ENCODE results near the gene ZNF497.
A peak's percentile ranks its signal among the peaks of the same experiment; 100 is the strongest.

The ZNF497 gene

DNA sequence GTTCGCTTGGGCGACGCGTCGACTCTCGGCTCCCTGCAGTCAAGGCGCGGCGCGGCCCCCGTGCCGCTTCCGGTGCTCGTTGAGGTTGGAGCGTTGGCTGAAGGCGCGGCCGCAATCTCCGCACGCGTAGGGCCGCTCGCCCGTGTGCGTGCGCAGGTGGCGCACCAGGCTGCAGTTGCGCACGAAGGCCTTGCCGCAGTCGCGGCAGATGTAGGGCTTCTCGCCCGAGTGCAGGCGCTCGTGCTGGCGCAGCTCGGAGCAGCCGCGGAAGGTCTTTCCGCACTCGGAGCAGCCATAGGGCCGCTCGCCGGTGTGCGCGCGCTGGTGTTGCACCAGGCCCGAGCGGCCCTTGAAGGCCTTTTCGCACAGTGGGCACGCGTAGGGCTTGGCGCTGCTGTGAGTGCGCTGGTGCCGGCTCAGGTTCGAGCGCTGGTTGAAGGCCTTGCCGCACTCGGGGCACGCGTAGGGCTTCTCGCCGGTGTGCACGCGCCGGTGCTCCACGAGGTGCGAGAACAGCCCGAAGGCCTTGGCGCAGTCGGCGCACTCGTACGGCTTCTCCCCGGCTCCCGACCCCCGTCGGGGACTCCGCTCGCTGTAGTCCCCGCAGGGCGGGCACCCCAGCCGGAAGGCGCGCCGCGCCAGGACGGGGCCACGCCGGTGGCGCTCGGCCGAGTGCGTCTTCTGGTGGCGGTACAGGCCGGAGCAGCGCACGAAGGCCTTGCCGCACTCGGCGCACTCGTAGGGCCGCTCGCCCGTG, 5.3 kb upstream of the ZNF497 start:
- no peak for DNase-seq (ENCODE audit: low read depth)

DNA sequence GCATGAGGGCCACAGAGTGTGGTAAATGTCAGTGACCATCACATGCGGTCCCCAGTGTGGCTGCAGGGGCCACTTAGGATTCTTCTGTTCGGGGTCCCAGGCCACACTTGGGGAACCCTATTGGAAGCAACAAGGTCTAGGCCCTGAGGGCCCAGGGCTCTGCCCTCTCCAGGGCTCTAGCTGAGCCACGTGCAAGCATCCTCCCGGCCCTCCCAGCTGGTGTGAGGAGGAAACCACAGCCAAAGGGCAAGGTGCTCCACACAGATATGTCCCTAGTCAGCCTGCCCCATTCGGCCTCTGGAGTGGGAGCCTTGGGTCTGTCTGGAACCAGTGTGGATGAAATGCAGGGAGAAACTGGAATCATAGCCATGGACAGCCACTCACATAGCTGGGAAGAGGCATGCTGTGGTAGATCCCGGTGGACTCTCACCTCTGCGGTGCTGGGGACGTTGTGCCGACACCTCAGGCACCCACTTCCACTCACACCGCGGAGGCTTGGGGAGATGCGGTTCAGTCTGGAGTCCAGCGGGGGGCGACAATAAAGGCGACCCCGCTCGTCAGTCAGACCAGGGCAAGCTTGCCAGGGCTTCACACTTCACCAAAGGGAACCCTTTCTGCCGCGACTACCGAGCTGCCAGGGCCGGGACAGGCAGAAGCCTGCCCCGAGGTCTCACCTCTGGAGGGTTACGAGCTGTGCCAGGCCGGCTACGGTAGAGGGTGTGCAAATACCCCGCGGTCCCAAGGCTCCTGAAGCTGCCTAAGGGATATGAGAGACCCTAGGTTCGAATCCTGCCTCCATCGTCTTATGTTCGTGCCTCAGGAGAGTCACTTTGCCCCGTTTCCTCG, 4.3 kb upstream of the ZNF497 start:
- no peak for DNase-seq (ENCODE audit: low read depth)

DNA sequence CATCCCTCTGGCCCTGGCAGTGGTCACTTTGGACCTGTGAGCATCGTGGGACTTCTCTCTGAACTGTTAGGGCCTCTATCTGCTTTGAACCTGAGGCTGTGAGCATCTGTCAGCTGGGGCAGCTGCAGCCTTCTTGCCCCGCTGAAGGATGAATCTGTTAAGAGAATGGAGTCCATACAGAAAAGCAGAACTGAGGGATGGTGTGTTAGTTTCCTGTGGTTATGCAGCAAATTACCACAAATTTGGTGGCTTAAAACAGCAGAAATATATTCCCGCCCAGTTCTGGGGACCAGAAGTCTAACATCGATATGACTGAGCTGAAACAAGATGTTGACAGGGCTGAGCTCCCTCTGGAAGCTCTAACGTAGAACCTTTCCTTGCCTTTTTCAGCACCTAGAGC, 1.6 kb upstream of the ZNF497 start:
- DNase-seq (ENCODE audit: low read depth): no peak

DNA sequence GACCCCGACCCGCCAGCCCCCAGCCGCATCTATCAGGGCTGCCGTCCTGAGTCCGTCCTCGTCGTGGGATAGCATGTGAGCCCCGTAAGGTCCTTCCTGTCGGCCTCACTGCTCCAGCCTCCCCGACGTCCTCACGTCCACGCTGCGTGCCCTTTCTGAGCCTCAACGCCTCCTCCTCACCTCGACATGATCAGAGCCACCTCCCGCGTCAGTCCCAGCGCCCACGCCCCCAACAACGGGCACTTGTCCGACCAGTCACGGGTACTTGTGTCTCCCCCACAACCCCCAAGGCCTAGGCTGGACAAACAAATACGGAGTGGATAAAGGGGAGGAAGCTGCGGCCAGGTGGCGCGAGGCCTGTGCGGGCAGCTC, 665 bp downstream of the ZNF497 start:
- peak; percentile 32 for DNase-seq (ENCODE audit: low read depth)

DNA sequence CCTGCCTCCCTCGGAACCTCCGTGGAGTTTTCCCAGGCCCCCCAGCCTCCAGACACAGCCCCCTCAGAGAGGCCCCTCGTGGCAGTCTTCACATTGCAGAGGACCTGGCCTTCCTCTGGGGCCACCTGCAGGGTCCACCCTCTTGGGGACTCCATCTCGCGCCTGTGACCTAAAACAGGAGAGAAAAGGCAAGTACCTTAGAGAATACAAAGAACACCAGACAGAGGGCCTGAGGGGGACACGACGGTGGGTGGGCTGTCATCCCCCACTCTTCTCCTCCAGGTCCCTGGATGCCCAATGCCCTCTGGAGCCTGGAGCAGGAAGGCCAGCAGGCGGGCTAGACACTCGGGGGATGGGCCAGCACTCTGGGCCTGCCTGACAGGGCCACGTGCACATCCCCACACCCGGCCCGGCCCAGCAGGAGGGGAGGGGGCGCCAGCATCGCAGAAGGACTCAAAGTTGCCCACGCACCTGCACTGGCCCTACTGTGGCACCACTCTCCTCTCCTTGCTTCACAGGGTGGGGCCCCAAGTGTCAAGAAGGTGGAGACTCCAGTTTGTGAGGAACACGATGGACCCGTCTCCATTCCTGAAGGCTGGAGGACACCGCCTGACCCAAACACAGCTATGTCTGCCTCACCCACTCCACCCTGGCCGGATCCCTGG, 4.9 kb downstream of the ZNF497 start:
- no peak for DNase-seq (ENCODE audit: low read depth)

DNA sequence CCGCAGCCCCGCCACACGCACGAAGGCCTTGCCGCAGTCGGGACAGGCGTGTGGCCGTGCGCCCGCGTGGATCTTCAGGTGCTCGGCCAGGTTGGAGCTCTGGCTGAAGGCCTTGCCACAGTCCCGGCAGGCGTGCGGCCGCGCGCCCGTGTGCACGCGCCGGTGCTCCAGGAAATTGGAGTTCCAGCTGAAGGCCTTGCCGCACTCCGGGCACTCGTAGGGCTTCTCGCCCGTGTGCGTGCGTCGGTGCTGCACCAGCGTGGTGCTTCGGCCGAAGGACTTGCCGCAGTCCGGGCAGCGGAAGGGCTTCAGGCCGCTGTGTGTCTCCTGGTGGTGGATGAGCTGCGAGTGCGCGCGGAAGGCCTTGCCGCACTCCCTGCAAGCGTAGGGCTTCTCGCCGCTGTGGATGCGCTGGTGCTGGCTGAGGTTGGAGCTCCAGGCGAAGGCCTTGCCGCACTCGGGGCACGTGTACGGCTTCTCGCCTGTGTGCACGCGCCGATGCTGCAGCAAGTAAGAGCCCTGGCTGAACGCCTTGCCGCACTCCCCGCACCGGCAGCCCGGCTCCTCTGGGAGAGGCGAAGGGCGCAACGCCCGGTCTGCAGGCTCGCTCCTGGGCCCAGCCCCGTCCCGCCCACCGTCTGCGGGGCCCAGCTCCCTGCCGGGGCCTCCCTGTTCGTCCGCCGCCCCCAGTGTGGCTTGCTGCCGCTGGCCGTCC, 5.6 kb downstream of the ZNF497 start:
- DNase-seq (ENCODE audit: low read depth): no peak

DNA sequence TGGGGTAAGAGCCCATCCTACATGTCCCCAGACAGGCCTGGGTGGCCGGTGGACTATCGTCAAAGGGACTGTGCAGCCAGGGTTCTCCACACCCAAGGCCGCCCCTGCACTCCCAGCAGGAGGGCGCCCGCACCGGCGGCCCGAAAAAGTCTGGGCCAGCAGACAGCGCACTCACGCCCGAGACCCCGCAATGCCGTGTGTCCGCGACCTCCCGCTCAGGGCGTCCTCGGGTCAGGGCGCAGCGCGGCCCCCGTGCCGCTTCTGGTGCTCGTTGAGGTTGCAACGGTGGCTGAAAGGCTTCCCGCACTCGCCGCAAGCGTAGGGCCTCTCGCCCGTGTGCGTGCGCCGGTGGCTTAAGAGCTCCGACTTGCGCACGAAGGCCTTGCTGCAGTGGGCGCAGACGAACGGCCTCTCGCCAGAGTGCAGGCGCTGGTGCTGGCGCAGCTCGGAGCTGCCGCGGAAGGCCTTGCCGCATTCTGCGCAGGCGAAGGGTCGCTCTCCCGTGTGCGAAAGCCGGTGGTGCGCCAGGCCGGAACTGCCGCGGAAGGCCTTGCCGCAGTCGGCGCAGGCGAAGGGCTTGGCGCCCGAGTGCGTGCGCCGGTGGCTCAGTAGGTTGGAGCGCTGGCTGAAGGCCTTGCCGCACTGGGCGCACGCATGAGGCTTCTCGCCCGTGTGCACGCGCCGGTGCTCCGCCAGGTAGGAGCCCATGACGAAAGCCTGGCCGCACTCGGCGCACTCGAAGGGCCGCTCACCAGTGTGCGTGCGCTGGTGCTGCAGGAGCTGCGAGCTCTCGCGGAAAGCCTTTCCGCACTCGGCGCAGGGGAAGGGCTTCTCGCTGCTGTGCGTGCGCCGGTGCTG, 6.4 kb downstream of the ZNF497 start:
- DNase-seq (ENCODE audit: low read depth): no peak

DNA sequence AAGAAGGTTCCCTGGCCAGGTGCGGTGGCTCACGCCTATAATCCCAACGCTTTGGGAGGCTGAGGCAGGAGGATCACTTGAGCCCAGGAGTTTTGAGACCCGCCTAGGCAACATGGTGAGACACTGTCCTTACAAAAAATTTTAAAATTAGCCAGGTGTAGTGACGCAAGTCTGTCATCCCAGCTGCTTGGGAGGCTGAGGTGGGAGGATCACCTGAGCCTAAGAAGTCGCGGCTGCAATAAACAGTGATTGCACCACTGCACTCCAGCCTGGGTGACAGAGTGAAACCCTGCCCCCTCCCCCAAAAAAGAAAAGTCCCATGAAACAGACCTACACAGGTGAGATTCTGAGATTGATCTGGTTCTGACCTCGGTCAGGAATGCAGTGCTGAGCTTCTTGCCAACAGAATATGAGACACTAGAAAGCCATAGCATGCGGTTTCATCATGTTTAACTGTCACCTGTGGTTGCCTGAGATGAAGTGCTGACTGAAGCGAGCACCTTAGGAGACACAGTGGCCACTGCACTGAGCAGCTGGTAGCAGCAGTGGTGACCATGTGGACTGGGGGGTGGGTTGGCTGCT, 7.2 kb downstream of the ZNF497 start:
- DNase-seq (ENCODE audit: low read depth): no peak

DNA sequence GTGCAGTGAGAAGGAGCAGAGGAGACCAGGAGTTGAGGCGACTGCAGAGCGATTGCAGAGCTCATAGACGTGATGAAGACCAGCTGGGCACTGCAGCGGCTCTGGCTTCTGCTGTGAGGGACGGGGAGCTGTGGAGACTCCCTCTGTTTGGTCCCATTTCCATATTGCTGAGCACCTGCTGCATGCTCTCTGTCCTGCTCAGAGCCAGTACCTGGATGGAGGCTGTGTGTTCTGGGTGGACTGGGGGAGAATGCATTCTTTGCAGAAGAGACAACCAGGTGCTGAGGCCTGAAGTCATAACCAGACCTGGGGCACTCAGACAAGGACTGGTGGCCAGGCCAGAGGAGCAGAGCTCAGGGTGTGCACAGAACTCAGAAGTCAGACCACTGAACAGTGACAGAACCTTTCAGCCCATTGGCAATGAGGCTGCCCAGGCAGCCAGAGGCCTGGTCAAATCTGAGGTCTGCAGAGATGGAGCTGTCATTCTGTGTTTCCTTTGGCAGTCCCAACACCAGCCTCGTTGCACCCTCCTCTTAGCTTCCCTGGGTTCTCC, 8.0 kb downstream of the ZNF497 start:
- DNase-seq (ENCODE audit: low read depth): no peak

DNA sequence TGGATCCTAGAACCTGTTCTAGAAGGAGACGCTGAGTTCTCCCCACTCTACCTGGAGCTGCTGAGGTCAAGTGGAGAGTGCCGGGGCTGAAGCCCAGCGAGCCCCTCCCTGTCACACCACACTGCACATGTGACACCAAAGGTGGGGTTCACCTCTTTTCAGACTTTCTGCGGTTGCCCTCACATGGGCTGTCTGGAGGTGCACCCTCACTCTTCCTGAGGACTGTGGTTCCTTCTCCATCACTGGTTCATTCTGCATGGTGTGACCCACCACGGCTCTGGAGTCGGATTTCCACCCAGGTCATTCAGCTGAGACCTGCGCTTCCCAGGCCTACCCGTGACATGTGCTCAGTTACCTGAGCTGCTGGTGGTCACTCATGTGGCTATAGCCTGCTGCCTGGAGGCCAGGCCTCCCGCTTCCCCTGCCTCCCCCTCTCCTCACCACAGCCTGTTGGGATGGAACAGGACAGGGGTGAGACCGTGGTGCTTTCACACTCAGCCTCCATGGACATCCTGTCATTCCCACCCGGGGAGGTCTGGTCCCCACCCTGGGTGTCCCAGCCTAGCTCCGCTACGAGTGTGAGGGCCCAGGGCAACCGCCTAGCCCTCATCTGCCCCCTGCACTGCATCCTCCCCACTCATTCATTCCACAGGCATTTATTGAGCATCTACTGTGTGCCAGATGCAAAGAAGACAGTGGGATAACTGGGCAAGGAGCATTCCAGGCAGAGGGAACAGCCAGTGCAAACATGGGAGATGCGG, 8.7 kb downstream of the ZNF497 start:
- no peak for DNase-seq (ENCODE audit: low read depth)

DNA sequence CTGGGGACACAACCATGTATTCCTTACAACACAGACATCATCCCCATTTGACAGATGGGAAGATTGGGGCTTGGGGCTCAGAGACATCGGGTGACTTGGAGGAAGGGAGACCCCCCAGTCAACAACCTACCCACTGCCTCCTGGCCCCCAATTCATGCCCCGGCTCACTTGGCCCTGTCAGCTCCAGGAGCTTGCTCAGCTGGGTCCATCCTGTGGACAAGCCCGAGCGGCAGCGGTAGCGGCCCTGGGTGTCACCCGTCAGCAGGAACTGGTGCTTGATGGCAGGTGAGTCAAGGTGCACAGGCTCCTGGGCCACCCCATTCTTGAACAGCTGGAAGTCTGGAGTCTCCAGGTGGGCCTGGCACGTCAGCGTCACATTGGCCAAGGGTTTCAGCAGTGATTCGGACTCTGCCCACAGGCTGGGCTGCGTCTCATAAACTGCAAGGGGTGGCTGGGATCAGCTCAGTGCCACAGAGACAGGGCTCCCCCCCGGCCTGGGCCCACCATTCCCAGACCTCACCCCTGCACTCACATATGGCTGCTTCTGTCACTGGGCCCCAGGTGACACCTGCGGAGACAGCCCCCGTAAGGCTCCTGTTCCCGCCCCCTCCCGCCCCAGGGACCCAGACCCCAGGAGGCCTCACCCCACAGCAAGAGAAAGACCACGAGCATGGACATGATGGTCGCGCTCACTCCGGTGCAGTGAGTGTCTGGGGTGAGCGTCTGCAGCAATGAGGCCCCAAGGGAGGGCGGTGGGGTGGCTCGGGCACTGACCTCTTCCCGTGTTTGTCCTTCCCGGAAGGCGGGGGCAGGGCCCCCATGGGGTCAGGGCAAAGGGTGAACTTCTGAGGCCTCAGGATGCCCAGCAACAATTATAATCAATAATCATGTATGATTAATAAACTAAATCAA, 9.5 kb downstream of the ZNF497 start, which contains the start of gene A1BG:
Gene A1BG, minus strand, starts transcription at position 733 of the 912 bp plus-strand sequence. Its CDS starts 55 bp downstream, at position 678.
- no peak for DNase-seq (ENCODE audit: low read depth)

DNA sequence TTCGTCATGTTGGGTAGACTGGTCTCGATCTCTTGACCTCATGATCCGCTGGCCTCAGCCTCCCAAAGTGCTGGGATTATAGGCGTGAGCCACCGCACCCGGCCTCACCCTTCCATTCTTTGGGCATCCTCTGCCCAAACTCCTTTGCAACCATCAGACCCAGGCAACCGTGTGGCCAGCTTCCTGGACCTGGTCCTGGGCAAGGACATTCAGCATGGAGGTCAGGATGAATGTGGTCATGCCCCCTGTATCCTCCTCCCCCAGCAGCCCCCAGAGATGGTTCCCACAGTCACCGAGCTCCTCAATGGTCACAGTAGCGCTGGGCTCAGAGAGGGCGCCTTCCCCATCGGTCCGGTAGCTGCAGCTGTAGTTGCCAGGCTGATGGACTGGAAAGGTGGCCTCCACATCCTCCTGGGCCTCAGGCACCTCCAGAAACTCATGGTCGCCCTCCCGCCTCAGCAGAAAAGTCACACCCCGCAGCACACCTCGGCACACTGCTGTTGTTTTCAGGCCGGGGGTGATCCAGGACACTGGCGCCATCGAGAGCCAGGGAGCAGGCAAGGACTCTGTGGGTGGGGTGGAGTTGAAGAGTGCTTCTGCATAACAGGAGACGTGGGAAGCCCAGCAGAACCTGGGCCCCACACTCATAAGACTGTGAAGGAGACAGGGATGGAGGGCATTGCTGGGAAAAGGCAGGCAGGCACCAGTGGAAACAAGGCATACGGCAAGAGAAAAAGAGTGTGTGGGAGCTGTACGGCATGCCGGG, 10.4 kb downstream of the ZNF497 start:
- no peak for DNase-seq (ENCODE audit: low read depth)

DNA sequence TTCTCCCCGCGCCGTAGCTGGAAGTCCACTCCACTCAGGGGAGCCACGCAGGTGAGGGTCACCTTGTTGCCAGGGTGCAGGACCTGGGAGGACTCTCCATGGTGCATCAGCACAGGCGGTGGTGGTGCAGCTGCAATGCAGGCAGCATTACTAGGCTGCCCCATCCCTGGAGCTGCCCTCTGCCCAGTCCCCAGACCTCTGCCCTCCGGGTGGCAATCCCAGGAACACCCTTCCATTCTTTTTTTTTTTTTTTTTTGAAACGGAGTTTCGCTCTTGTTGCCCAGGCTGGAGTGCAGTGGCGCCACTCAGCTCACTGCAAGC, 11.0 kb downstream of the ZNF497 start:
- DNase-seq (ENCODE audit: low read depth): no peak

DNA sequence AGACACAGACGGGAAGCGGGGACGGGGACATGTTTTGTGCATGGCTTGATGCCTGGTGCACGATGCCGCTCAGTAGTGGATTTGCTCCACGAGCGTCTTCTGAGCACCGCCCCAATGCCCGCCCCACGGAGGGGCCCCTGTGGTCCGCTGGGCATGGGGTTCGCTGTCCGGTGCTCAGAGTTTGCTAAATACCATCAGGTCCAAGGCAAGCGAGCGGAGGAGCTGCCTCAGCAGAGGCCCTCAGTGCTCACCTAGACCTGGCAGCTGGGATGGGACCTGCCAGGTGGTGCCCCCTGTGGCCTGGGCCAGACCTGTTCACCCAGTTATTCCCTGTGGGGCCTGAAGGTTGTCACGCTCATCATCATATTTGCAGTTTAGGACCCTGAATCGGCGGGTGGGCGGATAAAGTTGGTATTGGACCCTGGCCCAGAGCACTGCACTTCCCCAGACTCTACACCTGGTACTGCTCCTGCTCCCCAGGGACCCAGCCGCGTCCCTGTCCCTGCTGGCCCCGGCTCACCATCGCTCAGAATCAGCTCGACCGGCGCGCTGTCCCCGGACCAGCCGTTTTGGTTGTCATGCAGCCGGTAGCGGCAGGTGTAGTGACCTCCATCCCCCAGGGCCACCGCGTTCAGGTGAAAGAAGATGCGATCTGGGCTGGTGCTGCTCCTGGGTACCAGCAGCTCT, 11.5 kb downstream of the ZNF497 start:
- no peak for DNase-seq (ENCODE audit: low read depth)

DNA sequence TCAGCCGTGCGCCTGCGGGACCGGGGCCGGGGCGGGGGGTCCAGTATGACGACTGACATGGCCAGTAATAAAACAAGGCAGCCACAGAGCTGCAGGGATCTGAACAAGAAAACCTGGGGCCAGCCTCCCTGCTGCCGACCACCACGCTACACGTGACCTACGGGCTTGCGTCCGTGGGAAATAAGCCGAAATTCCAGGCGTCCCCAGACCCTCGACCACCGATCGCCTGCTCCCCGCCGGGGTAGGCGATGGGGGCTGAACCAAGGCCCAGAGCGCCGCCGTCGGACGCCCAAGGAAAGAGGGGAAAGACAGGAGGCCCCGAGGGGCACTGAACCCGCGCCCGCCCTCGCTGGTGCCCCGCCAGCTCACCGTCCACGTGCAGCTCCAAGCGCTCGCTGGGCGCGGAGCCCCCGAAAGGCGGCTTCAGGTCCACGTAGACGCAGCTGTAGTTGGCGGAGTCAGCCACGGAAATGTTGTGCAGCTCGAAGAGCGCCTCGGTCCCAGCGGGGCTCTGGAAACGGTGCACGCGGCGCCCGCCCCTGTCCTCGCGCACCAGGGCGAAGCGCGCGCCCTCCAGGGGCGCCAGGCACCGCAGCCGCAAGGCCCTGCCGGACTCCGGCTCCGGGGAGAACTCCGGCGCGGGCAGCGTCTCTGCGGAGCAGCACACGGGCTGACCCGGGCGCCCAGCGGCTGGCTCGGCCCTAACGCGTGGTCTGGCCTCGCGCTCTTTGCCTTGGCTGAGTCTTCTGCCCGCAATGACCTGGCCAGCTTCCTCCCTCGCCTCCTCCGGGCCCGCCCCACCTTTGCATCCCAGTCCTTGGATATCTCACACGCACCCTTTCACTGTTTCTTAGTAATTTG, 12.3 kb downstream of the ZNF497 start:
- no peak for DNase-seq (ENCODE audit: low read depth)

DNA sequence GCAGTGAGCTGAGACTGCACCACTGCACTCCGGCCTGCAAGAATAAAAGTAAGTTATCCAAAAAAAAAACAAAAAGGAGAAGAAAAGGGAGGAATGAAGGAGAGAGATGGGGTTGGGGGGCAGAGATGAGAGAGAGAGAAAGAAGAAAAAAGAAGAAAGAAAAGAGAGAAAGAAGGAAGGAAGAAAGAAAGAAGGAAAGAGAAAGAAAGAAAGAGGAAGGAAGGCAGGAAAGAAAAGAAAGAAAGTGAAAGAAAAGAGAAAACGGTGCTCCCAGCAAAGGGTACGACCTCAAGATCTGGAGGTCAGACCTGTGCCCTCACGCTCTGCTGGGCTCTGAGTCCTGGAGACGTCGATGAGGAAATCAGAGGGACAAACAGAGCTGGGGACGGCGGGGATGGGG, 13.0 kb downstream of the ZNF497 start:
- DNase-seq (ENCODE audit: low read depth): no peak

All from stimulated activated CD8-positive, alpha-beta memory T cell treated with anti-CD3 and anti-CD28 coated beads, Interleukin-12 subunit alpha, Interleukin-12 subunit beta, amount 100 ng/mL, for 4 hours (primary cell).